Colon (tissue), 2 donors: ENCODE measurements around the gene RCE1.

Source experiments
- FAIRE-seq: peaks from 2 replicates; lab custom pipeline; 2012; peaks lifted over from hg19 to GRCh38; lab: Jason Lieb, UNC
- donor health status: control.
- donor health status: control.

The RCE1 gene

GRCh38 chr11:66857234-66857926 lies 14.1 kb downstream of the RCE1 start:
- FAIRE-seq = no peak

DNA sequence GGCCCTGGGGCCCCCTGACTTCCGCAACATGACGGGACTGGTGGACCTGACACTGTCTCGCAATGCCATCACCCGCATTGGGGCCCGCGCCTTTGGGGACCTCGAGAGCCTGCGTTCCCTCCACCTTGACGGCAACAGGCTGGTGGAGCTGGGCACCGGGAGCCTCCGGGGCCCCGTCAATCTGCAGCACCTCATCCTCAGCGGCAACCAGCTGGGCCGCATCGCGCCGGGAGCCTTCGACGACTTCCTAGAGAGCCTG lies 14.6 kb downstream of the RCE1 start:
- no peak for FAIRE-seq

DNA sequence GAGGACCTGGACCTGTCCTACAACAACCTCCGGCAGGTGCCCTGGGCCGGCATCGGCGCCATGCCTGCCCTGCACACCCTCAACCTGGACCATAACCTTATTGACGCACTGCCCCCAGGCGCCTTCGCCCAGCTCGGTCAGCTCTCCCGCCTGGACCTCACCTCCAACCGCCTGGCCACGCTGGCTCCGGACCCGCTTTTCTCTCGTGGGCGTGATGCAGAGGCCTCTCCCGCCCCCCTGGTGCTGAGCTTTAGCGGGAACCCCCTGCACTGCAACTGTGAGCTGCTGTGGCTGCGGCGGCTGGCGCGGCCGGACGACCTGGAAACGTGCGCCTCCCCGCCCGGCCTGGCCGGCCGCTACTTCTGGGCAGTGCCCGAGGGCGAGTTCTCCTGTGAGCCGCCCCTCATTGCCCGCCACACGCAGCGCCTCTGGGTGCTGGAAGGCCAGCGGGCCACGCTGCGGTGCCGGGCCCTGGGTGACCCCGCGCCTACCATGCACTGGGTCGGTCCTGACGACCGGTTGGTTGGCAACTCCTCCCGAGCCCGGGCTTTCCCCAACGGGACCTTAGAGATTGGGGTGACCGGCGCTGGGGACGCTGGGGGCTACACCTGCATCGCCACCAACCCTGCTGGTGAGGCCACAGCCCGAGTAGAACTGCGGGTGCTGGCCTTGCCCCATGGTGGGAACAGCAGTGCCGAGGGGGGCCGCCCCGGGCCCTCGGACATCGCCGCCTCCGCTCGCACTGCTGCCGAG lies 15.1 kb downstream of the RCE1 start:
- FAIRE-seq = no peak

- FAIRE-seq = no peak
Observed at GRCh38 chr11:66858939-66859685, 15.9 kb downstream of the RCE1 start.

- no peak for FAIRE-seq
Observed at GRCh38 chr11:66859686-66860448, 16.6 kb downstream of the RCE1 start.

- no peak for FAIRE-seq
Observed at GRCh38 chr11:66860449-66860831, 17.2 kb downstream of the RCE1 start.

DNA sequence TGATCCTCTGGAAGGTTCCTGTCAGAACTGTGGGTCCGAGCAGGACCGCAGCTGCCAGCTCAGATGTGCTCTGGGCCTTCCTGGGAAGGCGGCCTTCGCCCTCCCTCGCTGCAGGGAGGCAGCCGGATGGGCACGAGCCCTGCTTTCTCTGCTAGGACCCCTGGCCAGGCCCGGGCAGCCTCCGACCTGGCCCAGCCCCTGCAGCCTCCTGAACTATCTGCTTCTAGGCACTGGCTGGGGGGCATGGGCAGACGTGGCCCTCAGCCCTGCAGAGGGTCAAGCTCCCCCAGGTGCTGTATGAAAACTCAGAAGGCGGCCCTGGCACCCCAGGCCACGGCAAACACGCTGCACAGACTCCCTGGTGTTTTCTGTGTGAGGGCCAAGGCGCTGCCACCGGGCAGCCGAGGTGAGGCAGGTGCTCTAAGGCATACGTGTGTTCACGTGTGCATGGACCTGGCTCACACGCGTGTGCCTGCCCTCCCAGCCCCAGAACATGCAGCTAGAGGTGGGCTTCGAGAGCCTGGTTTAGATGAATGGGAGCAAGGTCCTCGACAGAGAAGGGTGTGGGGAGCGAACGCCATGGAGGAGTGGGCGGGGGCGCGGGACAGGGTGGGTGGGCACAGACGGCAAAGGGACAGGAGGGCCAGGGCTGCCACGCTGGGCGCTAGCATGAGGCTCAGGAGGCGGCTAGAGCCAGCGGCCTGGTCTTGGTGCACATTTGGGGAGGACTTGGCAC lies 18.0 kb downstream of the RCE1 start:
- FAIRE-seq = no peak

DNA sequence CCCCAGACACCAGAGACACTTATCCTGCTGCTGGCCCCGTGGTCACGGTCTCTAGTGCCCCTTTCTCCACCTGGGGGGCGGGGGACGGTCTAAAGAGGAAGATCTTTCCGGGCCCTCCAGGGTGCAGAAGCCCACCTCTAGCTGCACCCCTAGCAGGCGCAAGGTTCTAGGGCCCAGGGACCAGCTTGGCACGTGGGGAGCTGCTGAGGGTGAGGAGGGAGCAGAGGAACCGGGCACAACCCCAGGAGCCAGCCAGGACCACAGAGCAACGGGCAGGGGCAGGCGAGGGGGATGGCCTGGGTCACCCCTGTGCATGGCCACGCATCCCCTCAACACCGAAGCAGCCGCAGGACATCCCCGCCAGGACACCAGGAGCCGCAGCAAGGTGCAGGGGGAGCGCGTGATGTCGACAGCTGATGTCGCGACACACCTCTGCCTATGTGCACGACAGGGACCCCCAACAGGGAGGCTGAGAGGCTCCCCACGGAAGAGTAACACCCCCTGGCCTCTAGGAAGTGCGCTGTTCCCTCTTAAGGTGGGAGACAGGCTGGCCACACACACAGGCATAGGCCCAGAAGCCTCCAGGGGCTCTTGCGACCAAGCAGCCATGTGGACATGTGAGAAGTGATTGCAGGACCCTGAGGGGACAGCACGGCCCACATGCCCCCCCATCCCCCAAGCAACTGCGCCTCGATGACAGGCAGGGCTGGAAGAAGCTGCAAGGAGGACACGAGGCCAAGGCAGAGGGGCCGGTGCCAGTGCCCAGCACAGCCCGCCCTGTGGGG lies 18.7 kb downstream of the RCE1 start:
- FAIRE-seq = no peak

DNA sequence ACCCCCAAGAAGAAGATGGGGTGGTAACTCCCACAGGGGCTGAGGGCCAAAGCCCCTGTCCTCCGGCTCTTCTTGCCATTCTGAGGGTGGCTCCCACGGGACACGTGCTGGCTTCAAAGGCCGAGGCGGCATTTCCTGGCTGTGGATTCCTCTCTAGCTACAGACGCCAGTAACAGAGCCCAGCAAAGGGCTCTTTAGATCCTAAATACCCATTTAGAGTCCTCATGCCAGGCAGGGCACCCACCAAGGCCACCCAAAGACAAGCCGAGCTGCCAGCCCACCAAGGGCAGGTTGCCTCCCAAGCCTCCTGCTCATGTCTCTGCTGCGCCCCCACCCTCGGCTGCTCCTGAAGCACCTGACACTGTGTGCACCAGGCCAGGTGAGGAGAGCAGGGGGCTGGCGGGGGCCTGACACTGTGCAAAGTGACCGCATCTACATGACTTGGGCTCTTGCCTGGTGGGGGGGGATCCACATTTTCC lies 19.4 kb downstream of the RCE1 start:
- FAIRE-seq = no peak

DNA sequence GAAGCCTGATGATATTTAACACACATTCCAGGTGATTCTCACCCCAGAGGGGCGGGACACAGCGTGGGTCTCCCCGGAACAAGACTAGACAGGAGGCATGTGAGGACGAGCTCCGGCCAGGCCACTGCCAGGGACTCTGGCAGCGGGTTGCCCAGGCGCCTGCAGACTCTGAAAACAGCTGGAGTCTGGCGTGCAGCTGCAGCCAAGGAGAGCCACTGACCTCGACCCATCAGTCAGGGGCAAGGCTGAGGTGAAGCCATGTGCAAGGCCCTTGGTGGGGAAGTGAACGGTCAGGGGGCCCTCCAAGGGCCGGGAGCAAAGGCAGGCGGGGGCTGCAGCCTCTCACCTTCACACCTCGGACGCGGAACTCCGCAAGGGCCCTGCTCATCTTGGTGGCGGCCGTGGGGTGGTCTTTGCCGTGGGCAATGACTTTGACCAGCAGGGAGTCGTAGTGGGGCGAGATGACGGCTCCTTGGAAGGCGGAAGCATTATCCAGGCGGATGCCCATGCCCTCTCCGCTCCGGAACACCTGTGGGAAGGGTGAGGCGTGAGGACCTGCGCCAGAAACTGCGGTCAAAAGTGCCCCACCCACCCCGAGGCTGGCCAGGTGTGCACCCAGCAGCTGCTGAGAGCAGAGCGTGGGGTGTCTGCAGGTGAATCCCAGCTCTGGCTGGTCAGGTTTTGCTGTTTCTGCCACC lies 20.3 kb downstream of the RCE1 start:
- no peak for FAIRE-seq

DNA sequence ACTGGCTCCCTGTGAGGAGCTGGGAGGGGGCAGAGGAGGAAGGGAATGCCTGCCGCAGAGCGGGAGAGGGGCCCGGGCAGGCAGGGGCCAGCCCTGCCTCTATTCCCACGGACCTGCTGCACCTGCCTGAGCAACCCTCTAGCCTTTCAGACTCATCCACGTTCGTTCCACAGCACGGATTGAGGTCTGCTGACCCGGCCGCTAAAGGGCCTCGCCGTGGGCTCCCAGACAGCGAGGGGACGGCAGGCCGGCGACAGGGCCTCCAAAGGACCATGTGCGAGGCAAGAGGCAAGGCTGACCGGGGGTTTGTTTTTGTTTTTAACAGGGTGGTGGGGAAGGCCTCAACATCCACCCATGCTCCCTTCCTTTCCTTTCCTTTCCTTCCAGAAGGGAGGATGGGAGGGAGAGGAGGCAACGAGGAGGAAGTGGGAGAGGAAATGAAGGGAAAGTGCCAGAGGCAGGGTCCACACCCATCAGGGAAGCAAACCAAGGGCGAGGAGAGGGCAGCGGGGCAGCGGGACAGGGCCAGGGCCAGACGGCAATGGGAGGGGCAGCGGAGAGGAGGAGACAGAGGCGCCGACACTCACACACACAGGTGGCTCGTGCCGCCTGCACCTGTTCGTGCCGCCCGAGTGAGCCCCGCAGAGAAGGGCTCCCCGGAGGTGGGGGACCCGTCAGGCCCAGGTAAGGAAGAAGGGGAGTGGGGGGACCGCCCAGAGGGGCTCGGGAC lies 21.1 kb downstream of the RCE1 start:
- FAIRE-seq = no peak

DNA sequence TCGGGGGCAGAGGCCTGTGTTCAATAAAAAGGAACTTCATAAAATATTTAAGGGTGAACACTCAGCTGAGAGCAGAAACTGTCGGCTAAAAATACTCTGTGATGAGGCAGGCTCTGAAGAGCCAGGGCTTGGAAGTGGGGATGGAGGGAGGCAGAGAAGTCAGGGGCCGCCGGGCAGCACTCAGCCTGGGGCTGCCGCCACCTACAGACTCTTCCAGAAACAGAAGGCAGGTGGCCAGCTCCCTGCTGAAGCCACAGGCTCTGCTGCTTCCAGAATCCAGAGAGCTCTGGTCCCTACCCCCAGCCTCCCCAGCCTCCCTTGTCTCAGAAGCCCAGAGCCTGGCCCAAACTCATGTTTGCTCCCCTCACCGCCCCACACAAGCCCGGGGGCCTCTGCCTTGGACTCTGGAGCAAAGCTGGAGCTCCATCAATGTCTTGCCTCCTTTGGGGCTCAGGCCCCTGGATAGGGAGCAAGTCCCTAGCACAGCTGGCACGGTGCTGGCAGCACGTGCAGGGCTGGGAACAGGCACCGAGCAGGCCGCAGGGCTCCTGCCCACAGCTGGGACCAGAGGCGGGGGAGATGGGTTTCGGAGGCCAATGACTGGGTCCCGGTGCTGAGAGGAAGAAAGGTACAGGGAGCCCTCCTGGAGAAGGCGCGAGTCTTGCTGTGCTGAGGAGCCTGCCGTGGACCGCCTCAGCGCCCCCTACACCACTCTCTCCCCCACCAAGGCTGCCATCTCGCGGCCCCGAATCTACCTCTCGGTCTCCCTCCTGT lies 21.9 kb downstream of the RCE1 start:
- no peak for FAIRE-seq

GRCh38 chr11:66866007-66866406 lies 22.8 kb downstream of the RCE1 start:
- FAIRE-seq = no peak

DNA sequence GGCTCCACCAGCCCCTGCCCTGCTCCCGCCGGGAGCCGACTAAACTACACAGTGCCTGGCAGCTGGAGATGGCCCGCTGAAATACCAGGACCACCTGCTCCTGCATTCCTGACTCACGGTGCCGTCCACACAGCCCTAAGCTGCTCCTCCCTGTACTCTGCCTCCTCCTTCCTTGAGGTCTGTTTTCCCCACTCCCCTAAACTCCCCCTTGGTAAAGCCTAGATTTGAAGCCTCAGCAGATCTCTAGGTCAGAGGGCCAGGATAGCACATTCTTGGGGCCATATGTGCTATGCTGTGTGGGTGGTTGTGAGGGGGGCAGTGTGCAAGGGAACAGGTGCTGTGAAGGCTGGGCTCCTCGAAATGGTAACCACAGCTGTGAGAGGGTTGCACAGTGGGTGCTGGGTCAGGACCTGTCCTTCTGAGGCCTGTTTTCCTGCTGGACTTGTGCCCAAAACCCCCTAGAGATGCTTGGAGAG lies 23.3 kb downstream of the RCE1 start:
- no peak for FAIRE-seq

GRCh38 chr11:66867425-66868040 lies 24.3 kb downstream of the RCE1 start:
- FAIRE-seq = no peak

GRCh38 chr11:66868082-66868725 lies 25.0 kb downstream of the RCE1 start:
- FAIRE-seq = no peak

DNA sequence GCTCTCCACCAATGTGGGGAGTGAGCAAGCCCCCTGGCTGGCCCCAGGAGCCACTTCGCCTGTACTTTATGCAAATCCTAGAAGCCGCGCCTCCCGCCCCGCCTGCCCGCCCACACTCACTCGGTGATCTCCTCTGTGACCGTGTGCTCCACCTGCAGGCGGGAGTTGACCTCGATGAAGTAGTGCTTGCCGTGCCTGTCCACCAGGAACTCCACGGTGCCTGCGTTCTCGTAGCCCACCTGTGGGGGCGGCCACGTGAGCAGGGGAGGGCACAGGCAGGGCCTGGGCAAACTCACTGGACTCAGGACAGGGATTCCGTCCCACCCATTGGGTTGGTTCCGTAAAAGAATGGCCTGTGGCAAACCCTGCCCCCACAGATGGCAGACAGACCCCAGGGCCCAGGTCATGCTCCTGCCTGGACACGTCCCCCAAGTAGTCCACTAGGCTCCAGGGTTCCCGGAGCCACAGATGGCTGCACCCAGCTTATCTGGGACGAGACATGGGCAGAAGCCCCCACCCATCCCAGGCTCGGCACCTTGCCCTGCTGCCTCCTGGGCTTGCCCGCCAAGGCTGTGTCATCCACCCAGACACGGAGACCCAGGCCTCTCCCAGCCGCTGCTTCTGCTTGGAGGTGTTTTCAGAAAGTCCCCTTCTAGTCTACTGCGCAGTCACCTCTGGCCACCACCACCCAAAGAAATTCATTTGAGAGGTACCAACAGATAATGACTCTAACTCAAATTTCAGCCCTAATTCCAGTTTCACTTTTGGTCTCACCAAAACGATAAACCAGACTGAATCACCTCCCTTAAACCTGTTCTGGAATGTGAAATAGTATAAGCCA lies 25.7 kb downstream of the RCE1 start:
- FAIRE-seq = no peak
